GM18858 (cell line): ENCODE results near the gene PNPLA2.

Source experiments
- ATAC-seq: cut with Tn5 transposase; IDR thresholded peaks from one replicate; pipeline ENCODE4 v1.9.1; 2021; ENCODE audit not compliant: unreplicated experiment

PNPLA2 gene

GRCh38 chr11:842370-843002 is 23.8 kb downstream of the PNPLA2 start, which contains the start of the genes POLR2L and TSPAN4:
Gene POLR2L, minus strand, starts transcription at chr11:842529. Its CDS starts 21 bp downstream, at chr11:842508.
Gene TSPAN4, plus strand, starts transcription at chr11:842852. Its CDS starts 7,453 bp downstream, at chr11:850305.
- peak; percentile 44 for ATAC-seq

DNA sequence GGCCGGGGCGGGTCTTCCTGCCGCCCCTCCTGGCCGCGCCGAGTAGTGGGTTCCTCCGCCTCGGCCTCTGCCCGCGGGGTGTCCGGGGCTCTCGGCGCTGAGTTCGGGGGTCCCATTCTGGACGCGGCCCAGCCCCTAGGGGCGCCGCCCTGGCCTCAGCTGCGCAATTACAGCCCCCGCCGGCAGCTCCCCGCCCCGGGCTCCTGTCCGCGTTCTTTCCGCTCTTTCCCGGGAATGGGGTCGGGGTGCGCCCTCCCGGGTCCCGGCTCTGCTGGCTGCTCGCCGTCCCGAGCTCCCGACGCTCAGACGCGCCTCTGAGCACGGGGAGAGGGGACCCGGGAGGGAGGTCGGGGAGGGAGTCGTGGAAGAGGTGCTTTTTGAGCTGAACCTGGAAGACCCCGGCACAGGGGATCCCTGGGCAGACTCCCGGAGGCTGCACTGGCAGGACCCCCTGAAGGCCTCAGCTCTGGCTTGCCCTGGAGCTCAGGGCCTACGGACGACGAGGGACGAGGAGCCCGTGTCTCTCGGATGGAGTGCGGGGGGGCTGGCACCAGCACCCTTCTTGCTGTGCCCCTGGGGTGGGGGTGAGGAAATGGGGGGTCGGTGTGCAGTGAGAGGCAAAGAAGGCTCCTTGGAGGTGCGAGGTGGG is 24.5 kb downstream of the PNPLA2 start:
- ATAC-seq: no peak

DNA sequence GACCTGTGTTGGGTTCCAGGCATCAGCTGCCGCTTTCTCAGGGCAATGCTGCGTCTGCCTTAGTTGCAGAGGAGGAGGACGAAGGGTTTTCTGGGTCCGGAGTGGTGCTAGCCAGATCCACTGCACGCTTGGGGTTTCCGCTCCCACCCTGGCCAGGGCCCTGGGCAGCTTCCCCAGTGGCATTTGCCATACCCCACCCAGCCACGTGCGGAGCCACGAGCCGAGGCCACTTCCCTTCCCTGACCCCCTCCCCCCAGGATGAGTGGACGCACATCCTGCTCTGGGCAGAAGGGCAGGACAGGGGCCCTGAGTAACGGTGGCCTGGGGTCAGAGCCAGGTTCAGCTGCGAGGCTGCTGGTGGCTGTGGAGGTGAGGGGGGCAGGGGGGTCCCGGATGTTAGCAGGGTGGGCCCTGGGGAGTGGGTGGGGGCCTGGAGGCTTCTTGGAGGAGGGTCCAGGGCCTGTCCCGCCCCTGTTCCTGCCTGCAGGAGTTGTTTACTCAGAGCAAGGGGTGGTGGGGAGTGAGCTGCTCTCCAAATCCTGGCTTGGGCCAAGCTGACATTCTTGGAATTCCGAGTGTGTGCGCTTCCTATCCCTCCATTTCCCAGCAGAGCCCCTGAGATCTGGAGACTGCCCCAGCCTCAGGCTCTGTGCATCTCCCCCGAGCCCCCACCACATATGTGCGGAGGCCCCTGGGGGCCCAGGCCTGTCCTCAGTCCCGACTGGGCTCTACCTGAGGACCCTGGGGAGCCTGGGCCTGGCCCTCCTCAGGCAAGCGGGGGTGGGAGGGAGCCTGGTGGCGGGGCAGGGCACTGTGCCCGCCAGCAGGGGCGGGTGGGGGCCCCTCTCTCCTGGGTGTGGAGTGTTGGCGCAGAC is 25.3 kb downstream of the PNPLA2 start:
- ATAC-seq: no peak

DNA sequence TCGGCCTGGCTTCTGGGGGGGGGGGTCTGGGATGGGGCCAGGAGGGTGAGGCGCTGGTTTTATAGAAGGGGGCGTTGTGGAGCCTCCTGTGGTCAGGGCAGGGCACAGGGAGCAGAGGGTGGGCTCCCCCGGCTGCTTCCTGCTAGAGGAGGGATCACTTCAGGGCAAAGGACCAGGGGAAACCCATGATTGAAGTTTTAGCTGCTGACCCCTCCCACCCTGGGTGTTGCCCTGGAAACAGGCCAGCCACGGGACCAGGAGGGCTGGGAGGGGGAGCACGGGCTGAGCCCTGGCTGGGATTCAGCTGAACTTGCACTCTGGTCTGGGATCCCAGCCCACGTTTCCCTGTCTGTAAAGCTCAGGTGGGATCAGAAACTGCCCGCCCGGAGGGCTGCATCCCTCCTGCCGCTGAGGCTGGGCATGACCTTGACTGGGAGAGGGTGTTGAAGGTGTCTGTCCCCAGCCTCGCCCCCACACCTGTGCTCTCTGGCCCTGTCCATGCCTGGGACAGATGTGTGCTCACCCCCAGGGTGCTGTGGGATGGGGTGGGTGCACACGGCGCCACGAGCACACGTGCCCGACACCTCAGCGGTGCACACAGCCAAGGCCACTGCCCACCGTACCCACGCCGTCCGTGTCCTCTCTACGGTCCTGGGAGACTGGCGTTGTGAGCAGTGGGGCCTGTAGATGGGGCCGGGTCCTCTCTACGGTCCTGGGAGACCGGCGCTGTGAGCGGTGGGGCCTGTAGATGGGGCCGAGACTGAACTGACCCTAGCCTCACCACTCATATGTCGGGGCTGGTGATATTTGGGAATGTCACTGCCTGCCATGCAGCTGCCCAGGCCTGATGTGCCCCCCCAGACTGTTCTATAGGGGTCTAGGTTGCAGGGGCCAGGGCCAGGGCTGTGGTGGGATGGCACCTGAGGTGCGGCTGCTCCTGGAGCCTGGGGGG is 26.3 kb downstream of the PNPLA2 start:
- ATAC-seq: no peak

- no peak for ATAC-seq
Measured at GRCh38 chr11:845872-846495, 27.3 kb downstream of the PNPLA2 start.

GRCh38 chr11:846496-847098 is 27.9 kb downstream of the PNPLA2 start:
- ATAC-seq: no peak

- ATAC-seq: no peak
Measured at GRCh38 chr11:847876-848275, 29.2 kb downstream of the PNPLA2 start.

DNA sequence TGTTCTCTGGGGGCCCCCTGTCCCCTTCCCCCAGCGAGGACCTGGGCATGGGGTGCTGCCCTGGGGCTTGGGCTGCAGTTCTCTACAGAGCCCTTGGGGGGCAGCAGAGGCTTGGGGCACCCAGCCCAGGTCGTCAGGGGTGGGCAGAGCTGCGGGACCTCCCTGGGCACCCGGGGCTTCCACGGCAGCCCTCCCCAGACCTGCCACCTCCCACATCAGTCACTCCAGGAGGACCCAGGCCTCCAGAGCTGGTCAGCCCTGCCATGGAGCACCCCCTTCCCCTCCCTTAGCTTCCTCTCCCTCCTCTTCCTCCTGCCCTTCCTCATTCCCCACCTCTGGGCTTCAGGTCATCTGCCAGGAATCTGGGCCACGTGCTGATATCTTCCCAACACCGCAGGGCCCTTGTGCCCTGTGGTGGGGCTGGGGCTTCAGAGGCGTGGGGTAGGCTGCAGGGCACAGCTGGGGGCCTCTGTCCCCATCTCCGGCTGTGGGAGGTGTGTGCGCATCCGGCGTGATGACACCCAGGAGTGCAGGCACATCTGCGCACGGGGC is 29.7 kb downstream of the PNPLA2 start:
- ATAC-seq: no peak

- no peak for ATAC-seq
Measured at GRCh38 chr11:849104-849824, 30.6 kb downstream of the PNPLA2 start.

- no peak for ATAC-seq
Measured at GRCh38 chr11:849951-850774, 31.4 kb downstream of the PNPLA2 start.

DNA sequence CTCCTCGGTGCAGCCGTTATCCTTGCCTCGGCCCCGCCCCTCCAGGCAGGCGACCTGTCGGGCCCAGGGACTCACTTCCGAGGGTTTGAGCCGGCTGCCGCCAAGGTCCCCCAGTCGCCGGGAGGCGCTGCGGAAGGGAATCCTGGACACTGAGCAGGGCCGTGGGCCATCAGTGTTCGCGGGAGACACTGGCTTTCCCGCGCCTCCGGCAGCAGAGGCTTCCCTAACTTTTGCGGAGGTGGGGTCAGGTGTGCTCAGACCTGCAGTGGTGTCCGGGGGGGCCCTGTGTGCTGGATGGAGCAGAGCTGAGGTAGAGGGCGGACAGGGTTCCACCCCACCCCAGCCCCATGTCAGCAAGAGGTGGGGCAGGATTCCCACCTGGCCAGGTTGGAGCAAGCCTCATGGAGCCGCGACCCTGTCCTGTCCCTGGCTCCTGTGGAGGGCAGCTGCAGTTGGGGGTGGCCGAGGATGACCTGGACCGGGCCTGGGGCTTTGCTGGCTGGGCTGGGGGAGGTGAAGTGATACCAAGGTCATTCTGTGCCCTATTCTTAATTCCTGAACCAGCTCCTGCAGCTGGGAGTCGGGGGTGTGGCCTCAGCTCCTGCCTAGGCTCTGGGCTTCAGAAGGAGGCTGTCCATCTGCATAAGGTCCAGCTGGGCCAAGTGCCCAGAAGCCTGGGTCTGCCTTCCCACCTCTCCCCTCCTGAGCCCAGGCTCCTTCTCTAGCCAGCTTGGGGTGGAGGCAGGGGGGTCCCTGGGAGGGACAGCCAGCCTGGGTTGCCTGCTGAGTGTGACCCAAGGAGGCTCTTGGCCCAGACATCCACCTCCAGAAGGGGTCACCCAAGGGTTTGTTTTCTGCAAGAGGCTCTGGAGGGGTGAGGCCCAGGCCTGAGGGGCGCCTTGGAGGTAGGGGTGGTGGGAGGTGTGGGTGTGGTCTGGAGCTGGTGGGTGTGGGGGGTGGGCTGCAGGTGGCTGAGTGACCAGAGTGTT is 32.4 kb downstream of the PNPLA2 start:
- no peak for ATAC-seq

- ATAC-seq: no peak
Measured at GRCh38 chr11:852762-853161, 34.0 kb downstream of the PNPLA2 start.

GRCh38 chr11:853682-854448 is 35.2 kb downstream of the PNPLA2 start:
- ATAC-seq: no peak

GRCh38 chr11:854601-855329 is 36.1 kb downstream of the PNPLA2 start:
- no peak for ATAC-seq

- no peak for ATAC-seq
Measured at GRCh38 chr11:855330-855674, 36.6 kb downstream of the PNPLA2 start.
